ENCODE results near the gene NFILZ. TPM values are rescaled to one million over a fixed set of nuclear protein-coding genes. Genes with fewer than 3 reads are reported as not detected.

The NFILZ gene
- total RNA-seq, 1 donor from 2014 or later, result not detected

DNA sequence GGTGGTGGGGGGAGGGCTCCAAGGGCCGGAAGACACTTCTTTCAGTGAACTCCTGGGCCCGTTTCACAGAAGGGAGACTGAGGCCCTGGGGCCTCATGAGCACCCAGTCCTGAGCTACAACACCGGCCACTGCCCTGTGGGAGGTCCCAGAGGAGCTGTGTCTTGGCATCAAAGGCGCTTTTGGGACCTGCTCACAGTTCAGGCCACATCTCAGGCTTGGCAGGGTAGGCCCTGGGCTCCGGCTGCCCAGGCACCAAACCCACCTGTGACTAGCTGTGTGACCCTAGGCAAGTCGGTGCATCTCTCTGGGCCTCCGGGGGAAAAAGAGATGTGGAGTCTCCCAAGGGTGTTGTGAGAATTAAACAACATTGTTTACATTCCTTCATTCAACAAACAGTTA lies 29.5 kb downstream of the NFILZ start:
- no peak for DNase-seq (ENCODE audit: low read depth, low spot score)
- Mint-ChIP-seq H3K4me3 (no peak overlapping the region), H3K27me3 (ENCODE audit: low read depth) (peaks cover 58% of the 10 kb centered on the region)

GRCh38 chr19:8662263-8662662 lies 31.8 kb downstream of the NFILZ start:
- Mint-ChIP-seq H3K4me3 (no peak overlapping the region), H3K27ac (ENCODE audit: unreplicated experiment) (no peak overlapping the region), H3K4me1 (no peaks in the 10 kb centered on the region), H3K9me3 (no peaks in the 10 kb centered on the region), H3K36me3 (ENCODE audit: low read depth) (no peaks in the 10 kb centered on the region), H3K27me3 (ENCODE audit: low read depth) (peaks cover 46% of the 10 kb centered on the region)
- no peak for TF ChIP-seq CTCF (conservative IDR thresholded peaks at IDR 0.05)
- DNase-seq (ENCODE audit: low read depth, low spot score), result no peak

More for the DNA sequence above, 29.5 kb downstream of the NFILZ start:
- H3K27ac Mint-ChIP-seq (ENCODE audit: unreplicated experiment), result no peak overlapping the region
- no peaks in the 10 kb centered on the region for H3K9me3 Mint-ChIP-seq
- no peaks in the 10 kb centered on the region for H3K4me1 Mint-ChIP-seq
- TF ChIP-seq CTCF (conservative IDR thresholded peaks at IDR 0.05), result no peak
- no peaks in the 10 kb centered on the region for H3K36me3 Mint-ChIP-seq (ENCODE audit: low read depth)

DNA sequence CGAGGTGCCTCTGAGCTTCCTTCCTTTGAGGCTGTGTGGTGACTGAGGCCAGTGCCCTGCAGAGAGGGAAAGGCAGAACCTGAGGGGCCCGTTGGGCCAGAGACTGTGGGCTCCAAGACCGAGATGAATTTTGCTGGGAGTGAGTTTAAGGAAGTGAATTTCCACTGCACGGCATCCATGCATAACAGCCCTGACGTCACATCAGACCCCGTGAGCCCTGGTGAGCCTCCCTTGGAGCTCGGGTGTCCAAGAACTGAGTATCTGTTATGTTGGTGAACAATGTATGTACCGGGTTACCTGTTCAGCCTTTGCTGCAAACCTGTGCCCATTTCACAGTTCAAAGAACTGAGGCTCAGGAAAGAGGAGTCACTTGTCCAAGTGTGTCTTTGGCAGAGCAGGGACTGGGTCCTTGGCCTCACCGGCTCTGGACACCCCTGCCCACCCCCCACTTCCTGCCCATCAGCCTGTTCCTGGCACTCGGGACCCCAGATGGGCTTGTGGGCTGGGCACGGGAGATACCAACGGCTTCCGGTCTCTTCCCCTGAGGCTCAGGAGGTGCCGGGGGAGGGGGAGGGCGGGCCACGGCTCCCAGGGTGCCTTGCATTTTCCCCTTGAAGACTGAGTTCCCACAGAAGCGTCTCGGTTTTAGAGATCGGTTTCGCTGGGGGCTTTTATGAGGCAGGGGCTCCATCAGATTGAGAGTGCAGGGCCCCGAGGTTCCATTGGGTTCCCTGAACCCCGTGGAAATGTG lies 33.7 kb downstream of the NFILZ start:
- H3K9me3 Mint-ChIP-seq, result no peaks in the 10 kb centered on the region
- no peaks in the 10 kb centered on the region for H3K36me3 Mint-ChIP-seq (ENCODE audit: low read depth)
- H3K27me3 Mint-ChIP-seq (ENCODE audit: low read depth), result peaks cover 38% of the 10 kb centered on the region
- H3K27ac Mint-ChIP-seq (ENCODE audit: unreplicated experiment), result no peak overlapping the region
- no peak for TF ChIP-seq CTCF (conservative IDR thresholded peaks at IDR 0.05)
- H3K4me1 Mint-ChIP-seq, result no peaks in the 10 kb centered on the region
- DNase-seq (ENCODE audit: low read depth, low spot score), result no peak
- H3K4me3 Mint-ChIP-seq, result no peak overlapping the region

GRCh38 chr19:8664671-8665057 lies 34.2 kb downstream of the NFILZ start:
- H3K9me3 Mint-ChIP-seq, result no peaks in the 10 kb centered on the region

GRCh38 chr19:8665468-8666213 lies 35.2 kb downstream of the NFILZ start:
- no peaks in the 10 kb centered on the region for H3K4me1 Mint-ChIP-seq
- no peaks in the 10 kb centered on the region for H3K36me3 Mint-ChIP-seq (ENCODE audit: low read depth)
- no peak overlapping the region for H3K27ac Mint-ChIP-seq (ENCODE audit: unreplicated experiment)
- H3K27me3 Mint-ChIP-seq (ENCODE audit: low read depth), result peaks cover 25% of the 10 kb centered on the region
- H3K9me3 Mint-ChIP-seq, result no peaks in the 10 kb centered on the region
- no peak for TF ChIP-seq CTCF (conservative IDR thresholded peaks at IDR 0.05)
- H3K4me3 Mint-ChIP-seq, result no peak overlapping the region
- DNase-seq (ENCODE audit: low read depth, low spot score), result no peak

More at GRCh38 chr19:8664671-8665057, 34.2 kb downstream of the NFILZ start:
- DNase-seq (ENCODE audit: low read depth, low spot score), result no peak
- Mint-ChIP-seq H3K4me1 (no peaks in the 10 kb centered on the region), H3K4me3 (no peak overlapping the region), H3K27me3 (ENCODE audit: low read depth) (peaks cover 33% of the 10 kb centered on the region), H3K27ac (ENCODE audit: unreplicated experiment) (no peak overlapping the region), H3K36me3 (ENCODE audit: low read depth) (no peaks in the 10 kb centered on the region)
- no peak for TF ChIP-seq CTCF (conservative IDR thresholded peaks at IDR 0.05)

Data from neural crest cell (in vitro differentiated cells).